HuH-7 (cell line): ENCODE data around the gene USP24.
A peak's percentile ranks its signal among the peaks of the same experiment; 100 is the strongest.

Experiments used
- DNase-seq: peaks from one replicate; pipeline ENCODE4 v3.0.0; 2011; ENCODE audit warnings: low spot score

USP24 gene, protein sequence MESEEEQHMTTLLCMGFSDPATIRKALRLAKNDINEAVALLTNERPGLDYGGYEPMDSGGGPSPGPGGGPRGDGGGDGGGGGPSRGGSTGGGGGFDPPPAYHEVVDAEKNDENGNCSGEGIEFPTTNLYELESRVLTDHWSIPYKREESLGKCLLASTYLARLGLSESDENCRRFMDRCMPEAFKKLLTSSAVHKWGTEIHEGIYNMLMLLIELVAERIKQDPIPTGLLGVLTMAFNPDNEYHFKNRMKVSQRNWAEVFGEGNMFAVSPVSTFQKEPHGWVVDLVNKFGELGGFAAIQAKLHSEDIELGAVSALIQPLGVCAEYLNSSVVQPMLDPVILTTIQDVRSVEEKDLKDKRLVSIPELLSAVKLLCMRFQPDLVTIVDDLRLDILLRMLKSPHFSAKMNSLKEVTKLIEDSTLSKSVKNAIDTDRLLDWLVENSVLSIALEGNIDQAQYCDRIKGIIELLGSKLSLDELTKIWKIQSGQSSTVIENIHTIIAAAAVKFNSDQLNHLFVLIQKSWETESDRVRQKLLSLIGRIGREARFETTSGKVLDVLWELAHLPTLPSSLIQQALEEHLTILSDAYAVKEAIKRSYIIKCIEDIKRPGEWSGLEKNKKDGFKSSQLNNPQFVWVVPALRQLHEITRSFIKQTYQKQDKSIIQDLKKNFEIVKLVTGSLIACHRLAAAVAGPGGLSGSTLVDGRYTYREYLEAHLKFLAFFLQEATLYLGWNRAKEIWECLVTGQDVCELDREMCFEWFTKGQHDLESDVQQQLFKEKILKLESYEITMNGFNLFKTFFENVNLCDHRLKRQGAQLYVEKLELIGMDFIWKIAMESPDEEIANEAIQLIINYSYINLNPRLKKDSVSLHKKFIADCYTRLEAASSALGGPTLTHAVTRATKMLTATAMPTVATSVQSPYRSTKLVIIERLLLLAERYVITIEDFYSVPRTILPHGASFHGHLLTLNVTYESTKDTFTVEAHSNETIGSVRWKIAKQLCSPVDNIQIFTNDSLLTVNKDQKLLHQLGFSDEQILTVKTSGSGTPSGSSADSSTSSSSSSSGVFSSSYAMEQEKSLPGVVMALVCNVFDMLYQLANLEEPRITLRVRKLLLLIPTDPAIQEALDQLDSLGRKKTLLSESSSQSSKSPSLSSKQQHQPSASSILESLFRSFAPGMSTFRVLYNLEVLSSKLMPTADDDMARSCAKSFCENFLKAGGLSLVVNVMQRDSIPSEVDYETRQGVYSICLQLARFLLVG (N-terminal part only)

DNA sequence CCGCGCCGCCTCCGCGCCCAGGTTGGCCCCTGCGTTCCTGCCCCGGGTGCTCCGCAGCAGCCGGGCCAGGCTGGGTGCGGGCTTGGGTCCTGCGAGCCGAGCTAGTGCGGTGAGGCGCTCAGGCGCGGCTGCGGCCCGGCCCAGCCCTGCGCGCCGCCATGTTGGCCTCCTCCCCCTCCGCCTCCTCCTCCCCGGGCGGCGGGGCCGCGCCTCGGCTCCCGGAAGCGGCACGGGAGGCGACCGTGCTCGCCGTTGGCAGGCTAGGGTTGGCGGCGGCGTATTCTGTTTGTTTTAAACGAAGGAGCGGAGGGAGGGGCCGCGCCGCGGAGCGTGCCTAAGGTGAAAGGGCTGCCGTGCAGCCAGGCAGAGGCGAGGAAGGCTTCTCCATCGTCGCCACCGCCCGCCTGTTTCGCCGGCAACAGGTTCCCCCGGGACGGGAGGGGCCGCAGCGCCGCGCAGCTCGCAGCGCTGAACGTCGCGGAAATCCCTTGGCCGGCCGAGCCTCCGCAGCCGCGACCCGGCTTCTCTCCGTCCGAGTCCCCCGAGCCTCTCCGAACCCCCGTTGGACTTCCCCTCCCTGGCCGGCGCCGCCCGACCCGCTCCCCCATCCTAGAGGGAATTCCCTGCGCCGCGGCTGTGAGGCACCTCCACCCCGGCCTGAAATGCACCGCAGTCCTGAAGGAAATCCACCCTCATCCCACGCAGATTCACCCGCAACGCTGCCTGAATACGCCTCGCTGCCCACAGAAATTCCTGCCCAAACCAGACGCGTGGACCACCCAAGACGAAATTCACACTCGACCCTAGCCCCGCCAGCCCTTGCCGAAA, at the start of gene USP24:
Gene USP24, minus strand, starts transcription at position 171 of the 828 bp plus-strand sequence. CDS start 251 bp downstream, outside the sequence.
- DNase-seq: peak; percentile 82

DNA sequence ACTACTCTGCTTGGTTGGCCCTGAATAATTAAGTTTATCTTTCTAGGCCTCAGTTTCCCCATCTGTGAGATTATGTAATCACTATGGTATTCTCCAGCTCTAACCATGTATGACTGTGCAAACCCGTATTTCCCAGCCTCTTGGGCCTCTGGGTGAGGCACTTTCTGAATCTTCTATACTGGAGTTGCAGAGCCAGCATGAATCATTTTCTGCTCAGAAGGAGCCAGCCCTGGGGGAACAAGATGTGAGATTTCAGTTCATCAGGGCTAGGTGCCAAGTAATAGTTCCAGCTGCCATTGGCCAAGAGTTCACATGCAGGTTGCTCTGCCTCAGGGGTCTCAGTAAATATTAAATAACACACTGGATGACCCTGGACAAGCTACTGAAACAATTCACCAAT, 47.7 kb upstream of the USP24 start:
- no peak for DNase-seq

- no peak for DNase-seq
These were observed 44.9 kb upstream of the USP24 start for GRCh38 chr1:55259911-55260609.

DNA sequence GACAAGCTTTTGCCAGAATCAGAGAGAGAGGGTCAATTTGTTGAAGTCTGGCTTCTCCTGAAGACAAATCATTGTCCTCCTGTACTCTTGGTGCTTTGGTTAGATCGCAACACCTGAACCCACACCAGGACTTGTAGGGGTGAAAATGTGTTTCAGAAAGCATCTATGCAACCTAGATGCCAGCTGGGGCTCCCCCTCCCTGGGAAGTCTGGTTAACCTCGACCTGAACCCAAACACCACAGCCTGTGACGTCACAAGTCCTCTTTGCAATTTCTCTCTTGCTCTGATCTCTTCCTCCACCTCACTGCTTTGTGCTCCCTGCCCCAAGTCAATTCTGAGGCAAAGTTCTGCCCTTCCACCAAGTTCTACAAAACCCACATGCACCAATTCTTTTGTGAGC, 42.8 kb upstream of the USP24 start:
- no peak for DNase-seq

- no peak for DNase-seq
These were observed 40.7 kb upstream of the USP24 start for GRCh38 chr1:55255901-55256300.

- DNase-seq: no peak
These were observed 37.9 kb upstream of the USP24 start for GRCh38 chr1:55252942-55253589.

- no peak for DNase-seq
These were observed 35.4 kb upstream of the USP24 start for GRCh38 chr1:55250399-55251075.

GRCh38 chr1:55249646-55250398, 34.7 kb upstream of the USP24 start:
- DNase-seq: no peak

GRCh38 chr1:55246896-55247295, 31.7 kb upstream of the USP24 start:
- no peak for DNase-seq

GRCh38 chr1:55246331-55246730, 31.2 kb upstream of the USP24 start:
- DNase-seq: no peak

- no peak for DNase-seq
These were observed 30.6 kb upstream of the USP24 start for GRCh38 chr1:55245781-55246180.

- no peak for DNase-seq
These were observed 29.4 kb upstream of the USP24 start for GRCh38 chr1:55244476-55245099.

DNA sequence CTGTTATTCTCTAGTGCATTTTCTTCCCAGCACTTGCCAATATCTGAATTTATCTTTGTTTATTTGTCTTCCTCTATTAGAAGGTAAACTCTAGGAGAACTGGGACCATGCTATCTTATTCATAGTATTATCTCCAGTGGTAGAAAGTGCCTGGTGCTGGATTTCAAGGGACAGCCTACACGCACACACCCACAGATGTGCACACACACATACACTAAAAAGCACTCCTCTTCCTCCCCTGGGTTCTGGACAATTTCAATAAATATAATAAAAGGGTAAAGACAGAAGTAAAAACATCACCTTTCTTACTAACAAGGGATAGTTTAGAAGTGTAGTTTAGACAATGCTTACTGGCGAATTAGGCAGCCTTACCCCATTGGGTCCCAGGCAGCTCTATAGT, 28.5 kb upstream of the USP24 start:
- DNase-seq: no peak

- no peak for DNase-seq
These were observed 24.4 kb upstream of the USP24 start for GRCh38 chr1:55239548-55239947.

DNA sequence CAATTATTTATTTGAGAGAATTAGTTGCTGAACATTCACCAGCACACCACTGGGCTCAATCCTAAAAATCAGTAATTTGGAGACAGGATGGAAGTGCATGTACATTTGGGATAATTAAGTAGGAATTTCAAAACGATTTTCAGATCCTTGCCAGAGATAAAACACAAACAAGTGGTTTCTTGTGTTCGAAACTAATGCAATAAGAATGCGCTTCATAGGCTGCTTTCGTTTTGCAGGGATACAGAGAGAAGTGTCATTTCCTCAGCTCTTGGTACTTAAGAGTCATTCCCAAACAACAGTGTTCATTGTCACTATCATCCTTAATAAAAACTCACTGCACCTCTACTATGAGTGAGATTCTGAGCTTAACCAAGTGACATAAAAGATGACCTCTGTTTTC, 20.6 kb upstream of the USP24 start:
- DNase-seq: no peak

DNA sequence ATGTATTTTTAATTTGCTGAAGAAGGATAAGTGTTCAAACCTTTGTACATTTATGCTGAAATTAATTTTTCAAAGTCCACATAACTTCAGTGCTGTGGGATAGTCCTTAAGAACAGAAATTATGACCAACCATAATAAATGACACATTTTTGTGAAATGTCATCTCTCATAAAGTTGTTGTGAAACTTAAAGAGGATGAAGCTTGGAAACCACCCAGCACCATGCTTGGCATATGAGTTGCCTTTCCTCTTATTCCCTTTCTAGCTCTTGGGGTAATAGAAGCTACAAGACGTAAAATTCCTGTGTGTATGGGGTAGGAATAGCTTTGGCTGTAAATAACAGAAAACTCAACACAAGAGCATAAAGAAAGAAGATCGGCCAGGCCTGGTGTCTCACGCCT, 18.9 kb upstream of the USP24 start:
- no peak for DNase-seq

DNA sequence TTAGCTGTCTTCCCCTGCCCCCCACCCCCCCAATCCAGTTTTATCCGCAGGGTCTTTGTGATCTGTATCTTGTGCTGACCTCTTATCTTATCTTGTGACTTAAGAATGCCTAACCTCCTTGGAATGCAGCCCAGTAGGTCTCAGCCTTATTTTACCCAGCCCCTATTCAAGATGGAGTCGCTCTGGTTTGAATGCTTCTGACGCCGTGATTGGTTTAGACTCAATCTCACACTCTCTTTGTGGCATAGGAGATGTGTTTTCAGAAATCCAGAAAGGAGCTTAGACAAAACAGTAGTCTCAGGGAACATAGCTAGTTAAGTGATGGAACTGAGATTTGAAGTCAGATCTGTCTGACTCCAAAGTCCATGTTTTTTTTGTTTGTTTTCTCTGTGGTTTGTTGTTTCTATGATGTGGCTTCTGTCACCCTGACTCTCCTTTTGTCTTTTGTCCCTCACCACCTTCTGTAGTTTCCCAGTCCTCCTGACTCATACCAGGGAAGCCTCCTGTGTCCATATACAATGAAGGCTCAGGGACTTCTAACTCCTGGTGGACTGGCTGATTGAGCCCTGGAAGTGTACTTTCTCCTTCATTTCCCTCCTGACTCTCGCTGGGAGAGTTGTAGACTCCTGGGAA, 18.1 kb upstream of the USP24 start:
- peak; percentile 49 for DNase-seq
